ENCODE results near the gene RGS11.
A peak's percentile ranks its signal among the peaks of the same experiment; 100 is the strongest.
"Not testable (repeated sequence)": the region's sequence is repeated elsewhere in the genome, so short reads cannot be mapped to it uniquely, and the experiment has no call there.

The RGS11 gene

DNA sequence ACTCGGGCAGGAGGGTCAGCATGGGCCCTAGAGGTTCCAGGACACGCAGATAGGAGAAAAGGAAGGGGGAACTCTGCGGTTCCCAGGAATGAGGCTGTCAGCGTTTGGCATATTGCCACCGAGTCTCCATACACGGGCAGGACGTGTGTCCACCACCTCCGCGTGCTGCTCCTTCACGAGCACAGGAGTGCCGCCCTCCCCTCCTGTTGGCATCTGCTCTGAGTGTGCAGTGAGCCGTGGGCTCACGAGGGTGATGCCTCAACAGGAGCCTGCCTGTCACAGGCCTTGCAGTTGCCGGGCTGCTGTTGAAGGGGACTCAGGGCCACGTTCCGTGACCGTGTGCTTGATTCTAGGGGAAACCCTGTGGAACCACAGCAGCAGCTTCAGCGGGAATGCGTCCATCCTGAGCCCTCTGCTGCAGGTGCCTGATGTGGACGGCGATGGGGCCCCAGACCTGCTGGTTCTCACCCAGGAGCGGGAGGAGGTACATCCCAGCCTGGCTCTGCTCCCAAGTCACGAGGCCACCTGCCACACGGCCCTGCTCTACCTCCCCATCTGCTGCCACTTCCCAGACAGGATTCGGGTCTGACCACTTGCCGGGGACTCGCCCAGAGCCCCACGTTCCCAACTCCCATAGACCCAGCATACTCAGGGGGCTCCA, 14.6 kb downstream of the RGS11 start:
- DNase-seq: no peak

- no peak for DNase-seq
Measured at GRCh38 chr16:260326-260725, 15.4 kb downstream of the RGS11 start.

- DNase-seq: no peak
Measured at GRCh38 chr16:259814-260253, 15.9 kb downstream of the RGS11 start.

DNA sequence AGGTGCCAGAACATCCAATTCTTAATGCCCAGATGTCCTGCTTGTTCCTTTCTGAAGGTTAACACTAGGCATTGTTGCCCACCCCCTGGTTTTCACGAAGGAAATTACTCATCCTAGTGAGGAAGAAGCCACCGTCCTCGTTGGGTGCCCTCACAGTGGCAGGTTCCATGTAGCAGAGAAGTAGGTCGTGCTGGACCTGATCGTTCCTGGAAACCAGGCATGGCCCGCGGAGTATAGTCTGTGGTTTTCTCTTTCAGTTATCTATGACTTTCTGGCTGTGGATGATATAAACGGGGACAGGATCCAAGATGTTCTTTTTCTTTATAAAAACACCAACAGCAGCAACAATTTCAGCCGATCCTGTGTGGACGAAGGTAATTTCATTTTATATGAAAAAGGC, 16.5 kb downstream of the RGS11 start:
- DNase-seq: no peak

DNA sequence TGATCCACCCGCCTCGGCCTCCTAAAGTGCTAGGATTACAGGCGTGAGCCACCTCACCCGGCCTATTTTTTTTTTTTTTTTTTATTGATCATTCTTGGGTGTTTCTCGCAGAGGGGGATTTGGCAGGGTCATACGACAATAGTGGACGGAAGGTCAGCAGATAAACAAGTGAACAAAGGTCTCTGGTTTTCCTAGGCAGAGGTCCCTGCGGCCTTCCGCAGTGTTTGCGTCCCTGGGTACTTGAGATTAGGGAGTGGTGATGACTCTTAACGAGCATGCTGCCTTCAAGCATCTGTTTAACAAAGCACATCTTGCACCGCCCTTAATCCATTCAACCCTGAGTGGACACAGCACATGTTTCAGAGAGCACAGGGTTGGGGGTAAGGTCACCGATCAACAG, 17.7 kb downstream of the RGS11 start:
- DNase-seq: not testable (repeated sequence)

- no peak for DNase-seq
Measured at GRCh38 chr16:255183-255582, 20.6 kb downstream of the RGS11 start.

DNA sequence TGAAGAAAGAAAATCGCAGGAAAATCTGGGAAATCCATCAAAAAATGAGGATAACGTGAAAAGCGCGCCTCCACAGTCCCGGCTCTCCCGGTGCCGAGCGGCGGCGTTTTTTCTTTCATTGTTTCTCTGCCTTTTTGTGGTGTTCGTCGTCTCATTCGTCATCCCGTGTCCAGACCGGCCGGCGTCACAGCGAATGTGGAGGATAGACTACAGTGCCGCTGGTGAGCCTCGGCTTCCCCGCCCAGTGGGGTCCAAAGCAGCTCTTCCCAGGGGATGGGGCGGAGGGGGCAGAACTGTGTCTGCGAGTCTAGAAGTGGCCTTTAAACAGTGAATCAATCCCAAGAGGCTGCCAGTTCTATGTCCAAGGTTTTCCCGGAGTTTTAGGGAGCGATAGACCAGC, 21.3 kb downstream of the RGS11 start:
- DNase-seq: no peak

GRCh38 chr16:253833-254232, 21.9 kb downstream of the RGS11 start:
- no peak for DNase-seq

DNA sequence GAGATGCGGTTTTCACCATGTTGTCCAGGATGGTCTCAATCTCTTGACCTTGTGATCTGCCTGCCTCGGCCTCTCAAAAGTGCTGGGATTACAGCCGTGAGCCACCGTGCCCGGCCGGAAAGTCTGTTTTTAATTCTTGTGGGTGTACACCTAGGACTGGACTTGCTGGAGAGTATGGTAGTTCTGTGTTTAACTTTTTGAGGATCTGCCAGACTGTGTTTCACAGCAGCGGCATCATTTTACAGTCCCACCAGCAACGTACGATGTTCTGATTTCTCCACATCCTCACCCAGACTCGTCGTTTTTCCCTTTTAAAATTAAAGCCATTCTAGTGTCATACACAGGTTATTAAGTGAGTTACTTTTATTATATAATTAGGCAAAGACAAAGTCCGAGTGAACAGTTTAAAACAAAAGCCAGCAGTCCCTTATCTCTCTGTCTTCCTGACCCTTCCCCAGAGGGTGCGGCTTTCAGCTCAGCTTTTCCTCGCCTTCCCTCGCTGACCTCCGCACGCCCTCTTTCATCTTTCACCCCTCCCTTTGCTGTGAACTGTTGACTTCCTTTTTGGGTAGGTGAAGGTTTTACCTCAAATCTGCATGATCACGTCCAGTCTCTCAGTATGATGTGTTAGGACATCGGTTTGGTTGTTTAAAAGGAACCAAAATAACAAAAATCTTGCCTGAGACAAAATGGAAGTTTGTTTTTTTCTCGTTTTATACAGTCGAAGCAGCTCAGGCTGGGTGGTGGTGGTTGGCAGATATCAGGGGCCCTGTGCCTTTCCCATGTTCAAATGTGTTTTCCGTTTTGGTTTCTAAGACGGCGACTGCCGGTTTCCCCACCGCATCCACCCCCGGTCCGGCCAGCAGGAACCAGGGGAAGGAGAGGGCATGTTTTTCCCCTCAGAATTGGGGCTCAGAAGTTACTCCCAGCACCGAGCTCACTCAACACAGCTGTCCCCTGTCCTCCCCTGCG, 23.1 kb downstream of the RGS11 start:
- DNase-seq: no peak

DNA sequence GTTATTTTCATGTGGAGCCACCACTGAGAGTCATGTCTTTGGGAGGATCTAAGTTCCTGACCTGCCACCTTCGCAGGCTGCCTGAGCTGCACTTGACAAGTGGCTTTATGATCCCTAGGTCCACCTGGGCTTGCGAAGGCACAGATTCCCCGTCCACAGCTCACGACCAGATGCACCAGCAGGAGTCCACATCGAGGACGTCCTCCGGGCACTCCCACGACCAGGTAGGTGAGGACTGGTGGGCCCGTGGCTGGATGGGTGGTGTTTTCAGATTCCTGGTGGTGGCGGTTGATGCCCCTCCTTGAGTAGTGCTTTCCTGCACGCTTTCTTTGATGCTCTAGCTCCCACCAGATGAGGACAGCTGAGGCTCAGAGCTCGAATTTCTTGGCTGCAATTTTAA, 26.3 kb downstream of the RGS11 start:
- DNase-seq: no peak

DNA sequence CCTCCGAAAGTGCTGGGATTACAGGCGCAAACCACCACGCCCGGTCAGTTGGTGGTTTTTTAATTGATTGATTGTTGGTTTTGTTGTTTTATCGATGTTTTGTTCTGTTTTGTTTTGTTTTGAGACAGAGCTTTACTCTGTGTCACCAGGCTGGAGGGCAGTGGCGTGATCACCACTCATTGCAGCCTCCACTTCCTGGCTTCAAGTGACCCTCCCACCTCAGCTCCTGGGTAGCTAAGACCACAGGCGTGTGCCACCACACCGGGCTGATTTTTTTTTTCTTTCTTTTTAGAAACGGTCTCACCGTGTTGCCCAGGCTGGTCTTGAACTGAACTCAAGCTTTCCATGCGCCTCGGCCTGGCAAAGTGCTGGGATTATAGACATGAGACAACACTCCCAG, 28.7 kb downstream of the RGS11 start:
- DNase-seq: no peak

- DNase-seq: no peak
Measured at GRCh38 chr16:245105-245504, 30.6 kb downstream of the RGS11 start.

GRCh38 chr16:243348-243747, 32.4 kb downstream of the RGS11 start:
- no peak for DNase-seq

- no peak for DNase-seq
Measured at GRCh38 chr16:242281-242680, 33.5 kb downstream of the RGS11 start.

DNA sequence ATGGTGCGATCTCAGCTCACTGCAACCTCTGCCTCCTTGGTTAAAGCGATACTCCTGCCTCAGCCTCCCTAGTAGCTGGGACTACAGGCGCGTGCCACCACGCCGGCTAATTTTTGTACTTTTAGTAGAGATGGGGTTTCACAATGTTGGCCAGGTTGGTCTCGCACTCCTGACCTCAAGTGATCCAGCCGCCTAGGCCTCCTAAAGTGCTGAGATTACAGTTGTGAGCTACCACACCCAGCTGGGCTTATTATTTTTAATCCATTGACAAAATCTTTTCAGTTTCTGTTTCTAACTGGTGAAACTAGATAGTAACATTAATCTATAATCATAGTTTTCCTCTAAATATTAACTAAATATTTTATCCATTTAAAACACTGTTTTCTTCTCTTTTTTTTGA, 35.2 kb downstream of the RGS11 start:
- no peak for DNase-seq

GRCh38 chr16:239948-240277, 35.8 kb downstream of the RGS11 start:
- DNase-seq: no peak

DNA sequence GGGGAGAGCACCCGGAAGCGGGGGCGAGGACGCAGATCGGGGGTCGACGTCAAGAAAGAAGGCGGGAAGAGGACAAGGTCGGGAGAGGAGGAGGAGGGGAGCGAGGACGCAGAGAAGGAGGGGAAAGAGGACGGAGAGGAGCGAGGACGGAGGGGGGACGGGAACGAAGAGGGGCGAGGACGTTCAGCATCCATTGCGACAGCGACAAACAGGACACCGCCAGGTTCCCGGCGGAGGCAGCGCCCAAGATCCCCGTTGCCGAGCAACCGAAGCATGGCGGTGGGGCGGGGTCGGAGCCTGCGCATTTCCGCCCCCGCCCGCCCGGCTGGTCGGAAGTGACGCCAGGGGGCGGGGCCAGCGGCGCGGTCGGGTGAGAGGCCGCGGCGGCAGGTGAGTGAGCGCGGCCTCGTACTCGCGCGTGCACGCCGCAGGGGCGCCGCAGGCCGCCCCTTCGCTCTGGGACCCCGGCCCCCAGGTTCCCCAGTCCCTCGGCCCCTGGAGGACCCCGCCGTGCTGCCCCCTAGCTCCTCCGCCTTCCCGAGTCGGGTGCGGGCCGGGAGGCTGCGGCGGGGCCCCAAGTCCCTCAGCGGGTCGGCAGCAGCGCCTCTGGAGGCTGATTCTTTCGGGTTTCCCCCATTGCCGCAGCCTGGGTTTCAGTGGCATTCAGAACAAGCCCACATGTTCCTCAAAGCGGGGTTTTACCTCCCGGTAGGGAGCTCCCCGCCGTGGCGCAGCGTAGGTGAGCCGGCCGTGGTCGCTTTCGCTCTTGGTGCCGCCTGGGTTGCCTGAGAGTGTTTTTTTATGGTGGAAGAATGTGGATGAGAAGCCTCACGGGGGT, 41.1 kb downstream of the RGS11 start, which contains the start of gene FAM234A:
Gene FAM234A (plus strand): TSS at position 354 of the 838 bp plus-strand sequence. CDS start 19,593 bp downstream, outside the sequence.
- peak; percentile 93 for DNase-seq

DNA sequence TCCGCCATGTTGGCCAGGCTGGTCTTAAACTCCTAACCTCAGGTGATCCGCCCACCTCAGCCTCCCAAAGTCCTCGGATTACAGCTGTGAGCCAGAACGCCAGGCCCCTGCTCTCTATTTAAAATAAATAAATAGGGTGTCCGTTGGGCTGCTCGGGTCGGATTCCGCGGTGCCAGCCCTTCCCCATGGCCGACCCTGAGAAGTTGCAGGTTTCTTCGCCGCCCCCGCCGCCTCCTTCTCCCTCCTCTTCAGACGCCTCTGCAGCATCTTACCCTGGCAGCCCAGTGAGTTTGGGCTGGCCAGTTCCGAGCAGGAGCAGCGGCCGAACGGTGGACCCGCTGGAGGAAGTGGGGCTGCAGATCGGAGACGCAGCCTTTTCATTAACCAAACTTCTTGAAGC, 44.8 kb downstream of the RGS11 start:
- no peak for DNase-seq

- not testable (repeated sequence) for DNase-seq
Measured at GRCh38 chr16:230351-230750, 45.4 kb downstream of the RGS11 start.

- no peak for DNase-seq
Measured at GRCh38 chr16:229731-230281, 45.9 kb downstream of the RGS11 start.

GRCh38 chr16:228852-229730, 46.7 kb downstream of the RGS11 start, which contains the start of gene LUC7L:
LUC7L (minus strand) TSS chr16:229449; CDS start chr16:229339, 110 bp downstream.
- DNase-seq: peak; percentile 93
